Colonic mucosa (tissue), 4 donors: ENCODE data around the gene SLC1A4. TPM values are rescaled to one million over a fixed set of nuclear protein-coding genes. Genes with fewer than 3 reads are reported as not detected.

ENCODE experiments used
- DNase-seq: peaks from one replicate; pipeline ENCODE4 v3.0.0-alpha.2; 2020
- H3K27ac ChIP-seq: fragments of 200-600 bp; one replicate; pipeline ENCODE4 v1.8.0; 2021
- H3K27me3 ChIP-seq: fragments of 200-600 bp; one replicate; pipeline ENCODE4 v1.8.0; 2021
- H3K36me3 ChIP-seq: fragments of 200-600 bp; one replicate; pipeline ENCODE4 v1.8.0; 2021
- H3K4me1 ChIP-seq: fragments of 200-600 bp; one replicate; pipeline ENCODE4 v1.8.0; 2021; ENCODE audit warnings: mild to moderate bottlenecking
- H3K4me3 ChIP-seq: fragments of 200-600 bp; one replicate; pipeline ENCODE4 v1.8.0; 2021
- H3K9ac ChIP-seq, 2 donors: one replicate each; pipeline ENCODE4 v1.7.0; 2013; ENCODE audit warnings: control low read depth in 2 of 2, low read depth in 2 of 2, low read length in 2 of 2
- H3K9me3 ChIP-seq: fragments of 200-600 bp; one replicate; pipeline ENCODE4 v1.8.0; 2021
- intact Hi-C: fragments of 100-400 bp; cut with DNase I; formaldehyde crosslinking; loops from one replicate; pipeline ENCODE4 v1.14.1; 2022
- total RNA-seq, 2 donors: library from RNA; stranded (reverse); fragmentation: NEBNext Ultra II Directional in 1 of 2; extraction: Animal tissue kit (Norgen Biotek cat#: 25700) in 1 of 2; gene quantifications; one replicate each; pipeline ENCODE4 v1.2.1, GENCODE V29; 2021
- TF ChIP-seq, protein P1 (sequence below): fragments of 200-600 bp; IDR thresholded peaks from one replicate; pipeline ENCODE4 v1.8.0; 2022; ENCODE audit warnings: antibody characterized with exemption, mild to moderate bottlenecking
- donor health status: healthy.
- donor health status: DM: no; HTN: no; CAD: no.
- donor health status: DM: no; HTN: no; CAD: no.

Gene SLC1A4
- total RNA-seq, 2 donors from 2014 or later = 13.7 to 32.4 TPM

DNA sequence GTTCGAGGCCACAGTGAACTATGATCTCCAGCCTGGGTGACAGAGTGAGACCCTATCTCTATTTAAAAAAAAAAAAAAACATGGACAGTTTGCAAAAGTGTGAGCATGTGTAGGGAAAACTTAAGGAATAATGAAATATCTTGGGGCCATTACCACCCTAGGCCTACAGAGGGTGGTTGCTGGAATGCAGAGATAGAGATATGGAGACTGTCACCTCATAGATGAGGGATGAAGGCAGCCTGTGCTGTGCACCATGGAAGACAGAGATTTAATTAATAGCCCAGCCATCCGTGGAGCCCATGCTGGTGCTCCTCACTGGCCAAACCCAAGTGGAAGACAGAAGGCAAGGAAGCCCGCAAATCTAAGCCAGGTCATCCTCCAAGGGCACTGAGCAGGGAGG lies 50.4 kb downstream of the SLC1A4 start:
- H3K4me3 ChIP-seq = no peak overlapping the region
- H3K27me3 ChIP-seq = no peaks in the 10 kb centered on the region
- TF ChIP-seq, protein P1, sequence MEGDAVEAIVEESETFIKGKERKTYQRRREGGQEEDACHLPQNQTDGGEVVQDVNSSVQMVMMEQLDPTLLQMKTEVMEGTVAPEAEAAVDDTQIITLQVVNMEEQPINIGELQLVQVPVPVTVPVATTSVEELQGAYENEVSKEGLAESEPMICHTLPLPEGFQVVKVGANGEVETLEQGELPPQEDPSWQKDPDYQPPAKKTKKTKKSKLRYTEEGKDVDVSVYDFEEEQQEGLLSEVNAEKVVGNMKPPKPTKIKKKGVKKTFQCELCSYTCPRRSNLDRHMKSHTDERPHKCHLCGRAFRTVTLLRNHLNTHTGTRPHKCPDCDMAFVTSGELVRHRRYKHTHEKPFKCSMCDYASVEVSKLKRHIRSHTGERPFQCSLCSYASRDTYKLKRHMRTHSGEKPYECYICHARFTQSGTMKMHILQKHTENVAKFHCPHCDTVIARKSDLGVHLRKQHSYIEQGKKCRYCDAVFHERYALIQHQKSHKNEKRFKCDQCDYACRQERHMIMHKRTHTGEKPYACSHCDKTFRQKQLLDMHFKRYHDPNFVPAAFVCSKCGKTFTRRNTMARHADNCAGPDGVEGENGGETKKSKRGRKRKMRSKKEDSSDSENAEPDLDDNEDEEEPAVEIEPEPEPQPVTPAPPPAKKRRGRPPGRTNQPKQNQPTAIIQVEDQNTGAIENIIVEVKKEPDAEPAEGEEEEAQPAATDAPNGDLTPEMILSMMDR = no peak
- H3K9ac ChIP-seq = no peak overlapping the region
- intact Hi-C loops = loop anchor here (5.0 to 10.0 kb wide), 2 partner anchors 52 to 445 kb away; partner anchors contain the start of gene SLC1A4
- H3K9me3 ChIP-seq = no peaks in the 10 kb centered on the region
- H3K4me1 ChIP-seq = no peaks in the 10 kb centered on the region
- H3K27ac ChIP-seq = no peak overlapping the region
- no peaks in the 10 kb centered on the region for H3K36me3 ChIP-seq
- no peak for DNase-seq

DNA sequence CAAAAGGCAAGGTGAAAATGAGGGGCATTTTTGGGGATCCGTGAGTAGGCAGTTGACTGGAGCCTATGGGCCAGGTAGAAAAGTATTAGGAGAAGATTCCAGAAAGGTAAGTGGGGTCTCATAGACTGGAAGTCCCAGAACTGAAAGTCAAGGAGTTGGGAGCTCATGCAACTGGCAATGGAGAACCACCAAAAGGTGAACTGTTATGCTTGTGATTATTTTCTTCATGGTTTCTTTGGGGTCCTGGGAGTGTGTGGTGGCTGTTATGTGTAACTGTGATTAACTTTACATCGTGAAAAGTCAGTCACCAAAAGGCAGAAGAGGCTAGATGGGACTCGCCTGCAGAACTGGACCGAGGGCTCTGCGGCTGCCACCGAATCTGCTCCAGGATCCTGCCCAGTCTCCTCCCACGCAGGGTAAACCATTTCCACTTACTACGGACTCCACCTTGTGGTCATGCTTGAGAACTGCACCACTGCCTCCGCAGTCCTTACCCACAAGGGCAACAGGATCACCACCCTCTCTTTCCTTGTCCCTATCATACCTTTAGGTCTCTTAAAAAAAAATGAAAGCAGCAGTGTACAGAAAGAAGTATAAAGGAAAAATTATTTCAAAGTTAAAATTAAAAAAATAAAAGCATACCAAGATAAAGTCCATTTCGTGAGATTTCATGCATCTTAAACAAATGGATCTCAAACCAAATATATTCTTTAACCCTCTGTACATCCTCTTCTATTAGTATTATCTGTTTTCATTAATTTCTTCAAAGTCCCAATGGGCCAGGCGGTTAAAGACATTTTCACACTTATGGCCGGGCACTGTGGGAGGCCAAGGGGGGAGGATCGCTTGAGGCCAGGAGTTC lies 51.4 kb downstream of the SLC1A4 start:
- H3K36me3 ChIP-seq = no peaks in the 10 kb centered on the region
- TF ChIP-seq, protein P1 = peak; percentile 94
- H3K27ac ChIP-seq = no peak overlapping the region
- H3K4me3 ChIP-seq = no peak overlapping the region
- no peaks in the 10 kb centered on the region for H3K9me3 ChIP-seq
- DNase-seq = peak; percentile 90
- no peaks in the 10 kb centered on the region for H3K4me1 ChIP-seq
- no peaks in the 10 kb centered on the region for H3K27me3 ChIP-seq
- intact Hi-C loops = loop anchor here (5.0 to 10.0 kb wide), 2 partner anchors 53 to 446 kb away; partner anchors contain the start of gene SLC1A4
- H3K9ac ChIP-seq = no peak overlapping the region

DNA sequence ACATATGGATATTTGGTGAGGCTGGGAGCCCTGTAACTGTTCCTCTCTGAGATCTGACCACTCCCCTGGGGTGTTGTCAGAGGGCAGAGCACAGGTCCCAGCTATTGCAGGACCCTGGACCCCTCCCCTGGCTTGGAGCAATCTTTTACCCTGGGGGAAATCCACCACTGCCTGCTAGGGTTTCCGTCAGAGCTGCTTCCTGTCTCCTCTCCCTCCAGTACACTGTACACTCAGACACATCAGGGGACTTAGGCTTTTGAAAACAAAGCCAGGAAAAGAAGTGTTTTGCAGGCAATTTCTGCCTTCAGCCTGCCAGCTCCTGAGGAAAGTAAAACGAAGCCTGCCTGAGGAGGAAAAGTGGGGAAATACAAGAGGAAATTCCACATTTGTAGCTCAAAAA lies 53.8 kb downstream of the SLC1A4 start:
- Histone ChIP-seq H3K4me1 (no peaks in the 10 kb centered on the region), H3K4me3 (no peak overlapping the region), H3K36me3 (no peaks in the 10 kb centered on the region), H3K27me3 (no peaks in the 10 kb centered on the region), H3K27ac (no peak overlapping the region), H3K9ac (no peak overlapping the region), H3K9me3 (no peaks in the 10 kb centered on the region)
- intact Hi-C loops = loop anchor here (5.0 to 10.0 kb wide), 2 partner anchors 56 to 448 kb away; partner anchors contain the start of gene SLC1A4
- no peak for DNase-seq
- TF ChIP-seq, protein P1 = no peak

DNA sequence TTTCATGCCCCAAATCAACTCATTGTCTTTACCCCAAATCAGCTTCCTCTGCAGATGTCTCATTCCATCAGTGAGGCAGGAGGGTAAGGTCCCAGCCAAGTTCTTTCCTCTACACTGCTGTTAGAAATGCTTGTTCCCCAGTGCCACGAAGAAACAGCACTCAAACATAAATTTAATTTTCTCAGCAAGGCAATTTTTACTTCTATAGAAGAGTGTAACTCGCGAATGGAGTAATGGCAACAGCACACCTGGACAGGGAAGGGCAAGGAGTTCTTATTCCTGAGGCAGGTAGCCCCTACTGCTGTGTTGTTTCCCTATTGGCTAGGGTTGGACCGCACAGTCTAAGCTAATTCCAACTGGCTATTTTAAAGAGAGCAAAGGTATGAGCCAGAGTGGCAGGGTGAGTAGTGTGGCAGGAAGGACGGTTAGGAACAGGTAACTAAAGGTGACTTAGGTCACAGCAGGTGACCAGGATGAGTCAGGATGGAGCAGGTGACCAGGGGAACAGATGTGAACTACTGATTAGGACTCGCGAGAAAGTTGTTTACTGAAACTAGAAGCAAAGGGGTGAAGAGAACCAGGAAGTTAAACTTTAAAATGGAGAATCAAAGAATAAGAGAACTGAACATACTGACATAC lies 55.0 kb downstream of the SLC1A4 start:
- H3K27me3 ChIP-seq = no peaks in the 10 kb centered on the region
- no peaks in the 10 kb centered on the region for H3K4me1 ChIP-seq
- H3K36me3 ChIP-seq = no peaks in the 10 kb centered on the region
- H3K9me3 ChIP-seq = no peaks in the 10 kb centered on the region
- TF ChIP-seq, protein P1 = no peak
- intact Hi-C loops = loop anchor here (5.0 to 10.0 kb wide), 2 partner anchors 57 to 449 kb away; partner anchors contain the start of gene SLC1A4
- no peak overlapping the region for H3K27ac ChIP-seq
- H3K9ac ChIP-seq = no peak overlapping the region
- no peak for DNase-seq
- H3K4me3 ChIP-seq = no peak overlapping the region

DNA sequence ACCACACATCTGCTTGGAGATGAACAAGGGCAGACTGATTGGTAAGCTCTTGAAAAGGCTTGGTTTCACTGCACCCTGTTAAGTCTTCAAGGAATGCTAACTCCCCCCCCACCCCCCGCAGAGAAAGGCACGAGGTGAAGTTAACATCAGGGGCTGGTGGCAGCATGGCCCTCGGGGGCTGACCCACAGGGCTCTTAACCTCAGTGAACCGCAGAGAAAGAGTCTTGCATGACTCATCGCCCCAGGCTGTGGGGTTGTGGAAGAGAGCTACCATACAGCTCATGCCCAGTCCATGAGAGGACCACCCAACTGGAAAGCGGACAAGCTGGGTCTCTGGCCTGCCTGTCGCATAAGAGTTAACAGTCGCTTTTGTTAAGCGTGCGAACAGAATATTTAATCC lies 56.5 kb downstream of the SLC1A4 start:
- DNase-seq = no peak
- TF ChIP-seq, protein P1 = no peak
- Histone ChIP-seq H3K9me3 (no peaks in the 10 kb centered on the region), H3K27ac (no peak overlapping the region), H3K36me3 (no peaks in the 10 kb centered on the region), H3K4me3 (no peak overlapping the region), H3K27me3 (no peaks in the 10 kb centered on the region), H3K4me1 (no peaks in the 10 kb centered on the region), H3K9ac (no peak overlapping the region)
- intact Hi-C loops = loop anchor here (10.0 kb wide), 1 partner anchor 451 kb away; no protein-coding TSS in a partner anchor
